DND-41 (cell line): ENCODE results near the gene TSC22D1.

ENCODE experiments used
- CTCF ChIP-seq: IDR thresholded peaks from 2 replicates; pipeline ENCODE4 v1.5.1; 2012; ENCODE audit warnings: borderline replicate concordance, low read length, moderate library complexity, mild to moderate bottlenecking; ENCODE audit not compliant: poor library complexity, severe bottlenecking; ENCODE audit errors: extremely low read depth
- EZH2 ChIP-seq: IDR thresholded peaks from 3 replicates; pipeline ENCODE4 v1.6.1; 2012; ENCODE audit warnings: borderline replicate concordance, low read depth, mild to moderate bottlenecking, moderate library complexity, low read length, inconsistent platforms; ENCODE audit not compliant: severe bottlenecking

GRCh38 chr13:44471686-44472085 lies 104.4 kb downstream of the TSC22D1 start:
- TF ChIP-seq CTCF, result no peak
- TF ChIP-seq EZH2, result no peak
